Measurements from ENCODE around the gene DDX28.
"Not testable (repeated sequence)": the region's sequence is repeated elsewhere in the genome, so short reads cannot be mapped to it uniquely, and the experiment has no call there.

DDX28 gene

DNA sequence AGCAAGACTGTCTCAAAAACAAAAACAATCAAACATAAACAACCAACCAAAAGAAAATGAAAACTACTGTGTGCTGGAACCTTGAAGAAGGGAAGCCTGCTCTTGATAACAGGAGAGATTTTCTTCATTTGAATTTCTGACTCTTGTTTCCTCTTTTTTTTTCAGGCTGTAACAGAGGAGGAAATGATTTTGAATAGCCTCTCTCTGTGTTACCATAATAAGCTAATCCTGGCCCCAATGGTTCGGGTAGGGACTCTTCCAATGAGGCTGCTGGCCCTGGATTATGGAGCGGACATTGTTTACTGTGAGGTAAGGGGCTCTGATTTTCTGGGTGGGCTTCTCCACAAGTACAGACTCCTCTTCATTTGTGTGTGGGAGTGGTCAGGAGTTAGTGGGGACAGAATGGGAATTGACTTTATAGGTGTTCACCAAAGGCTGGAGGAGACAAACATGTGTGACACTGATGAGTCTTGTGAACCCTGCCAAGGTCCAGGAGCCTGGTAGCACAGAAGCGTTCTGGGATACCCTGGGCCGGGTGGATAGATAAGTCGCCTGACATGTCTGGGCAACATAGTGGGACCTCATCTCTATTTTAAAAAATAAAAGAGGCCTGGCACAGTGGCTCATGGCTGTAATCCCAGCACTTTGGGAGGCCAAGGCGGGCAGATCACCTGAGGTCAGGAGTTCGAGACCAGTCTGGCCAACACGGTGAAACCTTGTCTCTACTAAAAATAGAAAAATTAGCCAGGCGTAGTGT, 15.0 kb upstream of the DDX28 start:
- no peak for DNase-seq (ENCODE audit: low read depth in 2 of 2, low spot score in 1 of 2)

DNA sequence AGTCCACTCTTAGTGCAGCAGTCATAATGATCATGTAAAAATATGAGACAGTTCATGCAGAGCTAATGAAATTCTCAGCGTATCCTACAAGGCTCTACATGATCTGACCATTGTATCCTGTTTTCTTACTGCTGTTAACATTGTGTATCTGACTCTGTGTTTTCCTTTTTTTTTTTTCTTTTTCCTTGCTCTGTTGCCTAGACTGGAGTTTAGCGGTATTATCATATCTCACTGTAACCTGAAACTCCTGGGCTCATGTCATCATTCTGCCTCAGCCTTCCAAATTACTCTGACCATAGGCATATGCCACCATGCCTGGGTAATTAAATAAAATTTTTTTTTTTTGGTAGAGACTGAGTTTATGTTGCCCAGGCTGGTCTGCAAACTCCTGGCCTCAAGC, 12.2 kb upstream of the DDX28 start:
- no peak for DNase-seq (ENCODE audit: low read depth in 2 of 2, low spot score in 1 of 2)

- no peak for DNase-seq (ENCODE audit: low read depth in 2 of 2, low spot score in 1 of 2)
Observed at GRCh38 chr16:68033101-68033500, 10.1 kb upstream of the DDX28 start.

GRCh38 chr16:68031951-68032350, 8.9 kb upstream of the DDX28 start:
- DNase-seq (ENCODE audit: low read depth in 2 of 2, low spot score in 1 of 2): no peak

- not testable (repeated sequence) for DNase-seq (ENCODE audit: low read depth in 2 of 2, low spot score in 1 of 2)
Observed at GRCh38 chr16:68030108-68030507, 7.1 kb upstream of the DDX28 start.

- no peak for DNase-seq (ENCODE audit: low read depth in 2 of 2, low spot score in 1 of 2)
Observed at GRCh38 chr16:68028996-68029395, 6.0 kb upstream of the DDX28 start.

DNA sequence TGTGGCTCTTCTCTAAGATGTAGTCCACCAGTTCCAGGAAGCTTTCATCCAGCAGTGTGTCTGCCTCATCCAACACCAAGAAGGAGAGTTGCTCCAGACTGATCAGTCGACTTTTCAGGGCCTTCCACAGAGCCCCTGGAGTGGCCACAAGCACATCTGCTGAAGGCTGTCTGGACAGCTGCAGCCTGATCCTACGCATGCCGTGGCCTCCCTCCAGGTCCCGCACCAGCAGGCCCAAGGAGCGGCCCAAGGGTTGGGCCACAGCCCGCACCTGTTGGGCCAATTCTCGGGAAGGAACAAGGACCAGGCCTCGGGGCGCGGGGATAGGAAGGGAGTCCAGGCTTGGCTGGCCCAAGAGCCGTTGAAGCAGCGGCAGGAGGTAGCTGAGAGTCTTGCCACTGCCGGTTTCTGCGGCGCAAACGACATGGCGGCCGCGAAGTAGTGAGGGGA, 729 bp downstream of the DDX28 start:
- no peak for DNase-seq (ENCODE audit: low read depth in 2 of 2, low spot score in 1 of 2)

- no peak for DNase-seq (ENCODE audit: low read depth in 2 of 2, low spot score in 1 of 2)
Observed at GRCh38 chr16:68021490-68021889, 1.5 kb downstream of the DDX28 start.

- no peak for DNase-seq (ENCODE audit: low read depth in 2 of 2, low spot score in 1 of 2)
Observed at GRCh38 chr16:68019167-68019680, 3.8 kb downstream of the DDX28 start.

- no peak for DNase-seq (ENCODE audit: low read depth in 2 of 2, low spot score in 1 of 2)
Observed at GRCh38 chr16:68015681-68016080, 7.4 kb downstream of the DDX28 start, which contains the start of gene DPEP2NB. TSS of gene DPEP2NB (minus strand) at chr16:68015911. CDS start at chr16:68015770, 141 bp downstream.

DNA sequence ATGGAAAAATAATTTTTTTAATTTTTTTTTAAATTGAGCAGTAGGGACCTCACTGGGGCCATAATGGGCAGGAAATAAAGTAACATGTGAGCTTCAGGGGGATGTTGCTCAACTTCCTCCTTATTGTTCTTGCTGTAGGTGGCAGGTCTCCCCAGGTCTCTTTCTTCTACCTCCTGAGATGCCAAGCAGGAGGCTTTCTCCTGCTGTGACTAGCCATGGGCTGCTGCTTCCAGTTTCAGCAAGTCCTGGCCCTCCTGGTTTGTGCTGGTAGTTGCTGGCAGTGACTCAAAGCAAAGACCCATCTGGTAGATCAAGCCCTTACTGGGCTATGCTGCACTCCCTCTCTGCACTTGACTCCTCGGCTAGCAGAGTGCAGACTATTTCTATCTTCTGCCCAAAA, 9.6 kb downstream of the DDX28 start:
- DNase-seq (ENCODE audit: low read depth in 2 of 2, low spot score in 1 of 2): no peak

DNA sequence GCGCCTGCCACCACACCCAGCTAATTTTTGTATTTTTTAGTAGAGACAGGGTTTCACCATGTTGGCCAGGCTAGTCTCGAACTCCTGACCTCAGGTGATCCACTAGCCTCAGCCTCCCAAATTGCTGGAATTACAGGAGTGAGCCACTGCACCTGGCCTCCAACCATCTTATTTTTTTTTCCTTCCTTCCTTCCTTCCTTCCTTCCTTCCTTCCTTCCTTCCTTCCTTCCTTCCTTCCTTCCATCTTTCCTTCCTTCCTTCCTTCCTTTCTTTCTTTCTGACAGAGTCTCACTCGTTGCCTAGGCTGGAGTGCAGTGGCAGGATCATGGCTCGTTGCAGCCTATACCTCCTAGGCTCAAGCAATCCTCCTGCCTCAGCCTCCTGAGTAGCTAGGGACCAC, 13.2 kb downstream of the DDX28 start:
- DNase-seq (ENCODE audit: low read depth in 2 of 2, low spot score in 1 of 2): not testable (repeated sequence)

- no peak for DNase-seq (ENCODE audit: low read depth in 2 of 2, low spot score in 1 of 2)
Observed at GRCh38 chr16:68009157-68009735, 13.8 kb downstream of the DDX28 start.

- no peak for DNase-seq (ENCODE audit: low read depth in 2 of 2, low spot score in 1 of 2)
Observed at GRCh38 chr16:68005786-68006286, 17.2 kb downstream of the DDX28 start.

GRCh38 chr16:68005211-68005610, 17.8 kb downstream of the DDX28 start:
- DNase-seq (ENCODE audit: low read depth in 2 of 2, low spot score in 1 of 2): no peak

GRCh38 chr16:68003031-68003430, 20.0 kb downstream of the DDX28 start:
- no peak for DNase-seq (ENCODE audit: low read depth in 2 of 2, low spot score in 1 of 2)

- no peak for DNase-seq (ENCODE audit: low read depth in 2 of 2, low spot score in 1 of 2)
Observed at GRCh38 chr16:68000450-68000849, 22.6 kb downstream of the DDX28 start.

GRCh38 chr16:67999985-68000384, 23.0 kb downstream of the DDX28 start:
- no peak for DNase-seq (ENCODE audit: low read depth in 2 of 2, low spot score in 1 of 2)

DNA sequence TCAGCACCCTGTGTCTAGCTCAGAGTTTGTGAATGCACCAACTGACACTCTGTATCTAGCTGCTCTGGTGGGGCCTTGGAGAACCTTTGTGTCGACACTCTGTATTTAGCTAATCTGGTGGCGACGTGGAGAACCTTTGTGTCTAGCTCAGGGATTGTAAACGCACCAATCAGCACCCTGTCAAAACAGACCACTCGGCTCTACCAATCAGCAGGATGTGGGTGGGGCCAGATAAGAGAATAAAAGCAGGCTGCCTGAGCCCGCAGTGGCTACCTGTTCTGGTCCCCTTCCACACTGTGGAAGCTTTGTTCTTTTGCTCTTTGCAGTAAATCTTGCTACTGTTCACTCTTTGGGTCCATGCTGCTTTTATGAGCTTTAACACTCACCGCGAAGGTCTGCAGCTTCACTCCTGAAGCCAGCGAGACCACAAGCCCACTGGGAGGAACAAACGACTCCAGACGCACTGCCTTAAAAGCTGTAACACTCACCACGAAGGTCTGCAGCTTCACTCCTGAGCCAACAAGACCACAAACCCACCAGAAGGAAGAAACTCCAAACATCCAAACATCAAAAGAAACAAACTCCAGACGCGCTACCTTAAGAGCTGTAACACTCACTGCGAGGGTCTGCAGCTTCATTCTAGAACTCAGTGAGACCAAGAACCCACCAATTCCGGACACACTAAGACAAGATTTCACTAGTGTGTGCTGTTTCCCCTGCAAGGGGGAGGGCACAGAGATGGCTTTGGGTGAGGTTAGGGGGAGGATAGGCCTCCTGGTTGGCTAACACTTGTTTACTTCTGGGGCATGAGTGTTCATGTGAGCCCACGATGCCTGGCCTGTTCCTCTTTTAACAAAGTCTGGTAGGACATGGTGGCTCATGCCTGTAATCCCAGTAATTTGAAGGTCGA, 24.0 kb downstream of the DDX28 start, which contains the start of gene DPEP2:
Gene DPEP2 (minus strand): TSS at position 706 of the 910 bp plus-strand sequence. CDS start 6,272 bp downstream, outside the sequence.
- DNase-seq (ENCODE audit: low read depth in 2 of 2, low spot score in 1 of 2): not testable (repeated sequence)

GRCh38 chr16:67998231-67998778, 24.7 kb downstream of the DDX28 start:
- DNase-seq (ENCODE audit: low read depth in 2 of 2, low spot score in 1 of 2): not testable (repeated sequence)

GRCh38 chr16:67996666-67997065, 26.4 kb downstream of the DDX28 start:
- no peak for DNase-seq (ENCODE audit: low read depth in 2 of 2, low spot score in 1 of 2)

Data from stimulated activated CD8-positive, alpha-beta memory T cell treated with anti-CD3 and anti-CD28 coated beads, Interleukin-4, amount 100 ng/mL, for 1 hour (primary cell).